Coronary artery (tissue), 2 donors: ENCODE measurements around the gene PET100.

Experiments used
- DNase-seq: peaks from one replicate; pipeline ENCODE4 v3.0.0-alpha.2; 2017; ENCODE audit warnings: low spot score
- H3K27ac ChIP-seq, 2 donors: fragments of 200-600 bp; sonication (generic); one replicate each; pipeline ENCODE4 v1.5.1; 2016 to 2019
- H3K4me3 ChIP-seq: fragments of 200-600 bp; sonication (generic); 2 replicates; pipeline ENCODE4 v1.5.1; 2016; ENCODE audit warnings: mild to moderate bottlenecking, moderate library complexity
- TF ChIP-seq, protein P1 (sequence below): fragments of 200-600 bp; sonication (generic); IDR thresholded peaks from one replicate; pipeline ENCODE4 v1.5.1; 2019; ENCODE audit warnings: antibody characterized with exemption

The PET100 gene

DNA sequence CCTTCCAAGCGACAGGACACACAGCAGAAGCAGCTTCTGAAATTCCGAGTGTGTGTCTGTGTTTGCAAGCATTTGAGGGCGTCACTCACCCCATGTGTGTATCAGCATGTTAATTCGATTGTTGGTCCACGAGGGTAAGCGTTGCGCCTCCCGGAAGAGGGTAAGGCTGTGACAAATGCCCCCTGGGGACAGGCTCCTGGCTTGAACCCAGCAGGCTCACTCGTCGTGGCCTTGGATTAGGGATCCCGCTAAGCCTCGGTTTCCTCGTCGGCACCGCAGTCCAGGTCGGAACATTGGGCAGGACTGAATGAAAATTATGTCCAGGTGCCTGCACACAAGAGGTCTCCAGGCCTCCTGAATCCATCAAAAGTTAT is 6.7 kb downstream of the PET100 start:
- Histone ChIP-seq H3K27ac (peak overlapping the region in 1 of 2 donors; percentile 48), H3K4me3 (peak overlapping the region; percentile 65)
- TF ChIP-seq, protein P1, sequence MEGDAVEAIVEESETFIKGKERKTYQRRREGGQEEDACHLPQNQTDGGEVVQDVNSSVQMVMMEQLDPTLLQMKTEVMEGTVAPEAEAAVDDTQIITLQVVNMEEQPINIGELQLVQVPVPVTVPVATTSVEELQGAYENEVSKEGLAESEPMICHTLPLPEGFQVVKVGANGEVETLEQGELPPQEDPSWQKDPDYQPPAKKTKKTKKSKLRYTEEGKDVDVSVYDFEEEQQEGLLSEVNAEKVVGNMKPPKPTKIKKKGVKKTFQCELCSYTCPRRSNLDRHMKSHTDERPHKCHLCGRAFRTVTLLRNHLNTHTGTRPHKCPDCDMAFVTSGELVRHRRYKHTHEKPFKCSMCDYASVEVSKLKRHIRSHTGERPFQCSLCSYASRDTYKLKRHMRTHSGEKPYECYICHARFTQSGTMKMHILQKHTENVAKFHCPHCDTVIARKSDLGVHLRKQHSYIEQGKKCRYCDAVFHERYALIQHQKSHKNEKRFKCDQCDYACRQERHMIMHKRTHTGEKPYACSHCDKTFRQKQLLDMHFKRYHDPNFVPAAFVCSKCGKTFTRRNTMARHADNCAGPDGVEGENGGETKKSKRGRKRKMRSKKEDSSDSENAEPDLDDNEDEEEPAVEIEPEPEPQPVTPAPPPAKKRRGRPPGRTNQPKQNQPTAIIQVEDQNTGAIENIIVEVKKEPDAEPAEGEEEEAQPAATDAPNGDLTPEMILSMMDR = no peak
- no peak for DNase-seq

GRCh38 chr19:7636691-7637373 is 7.2 kb downstream of the PET100 start, which contains the start of gene STXBP2:
Gene STXBP2 (plus strand): TSS chr19:7637110. CDS start chr19:7637150, 40 bp downstream.
- no peak for DNase-seq
- peak within 1 kb of the TSS; percentile 65 for H3K4me3 ChIP-seq

GRCh38 chr19:7637374-7638256 is 8.0 kb downstream of the PET100 start:
- TF ChIP-seq, protein P1 = no peak
- peak overlapping the region in 1 of 2 donors; percentile 48 for H3K27ac ChIP-seq
- no peak for DNase-seq
- H3K4me3 ChIP-seq = peak overlapping the region; percentile 65

More at GRCh38 chr19:7636691-7637373, 7.2 kb downstream of the PET100 start, which contains the start of gene STXBP2:
- TF ChIP-seq, protein P1 = no peak
- peak within 1 kb of the TSS in 1 of 2 donors; percentile 48 for H3K27ac ChIP-seq

DNA sequence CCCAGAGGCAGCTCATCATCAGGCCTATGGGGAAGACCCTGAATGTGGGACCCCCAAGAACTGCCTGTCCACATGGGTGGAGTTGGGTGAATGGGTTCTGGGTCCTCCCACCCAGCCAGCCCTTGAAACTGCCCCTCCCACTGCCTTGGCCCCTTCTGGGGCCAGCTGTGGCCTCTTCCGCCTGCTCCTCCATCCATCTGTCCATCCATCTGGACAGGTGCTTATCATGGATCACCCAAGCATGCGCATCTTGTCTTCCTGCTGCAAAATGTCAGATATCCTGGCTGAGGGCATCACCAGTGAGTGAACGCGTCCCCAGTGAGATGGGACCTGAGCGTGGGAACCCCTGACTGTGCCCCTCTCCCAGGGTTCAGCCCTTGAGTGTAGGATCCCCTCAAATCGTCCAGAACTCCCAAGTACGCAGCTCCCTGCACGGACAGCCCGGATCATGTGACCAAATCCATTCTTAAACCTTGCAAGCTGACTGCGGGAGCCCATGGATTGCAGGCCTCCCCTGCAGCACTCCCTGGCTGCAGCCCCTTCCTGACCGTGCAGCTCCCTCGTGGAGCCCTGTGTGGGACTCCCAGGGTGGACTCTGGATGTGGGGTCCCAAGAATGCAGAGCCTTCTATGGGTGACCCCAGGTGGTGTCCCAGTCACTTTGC is 9.3 kb downstream of the PET100 start:
- TF ChIP-seq, protein P1 = no peak
- Histone ChIP-seq H3K4me3 (no peak overlapping the region), H3K27ac (no peak overlapping the region)
- DNase-seq = no peak

- H3K27ac ChIP-seq = no peak overlapping the region
- DNase-seq = no peak
- H3K4me3 ChIP-seq = no peak overlapping the region
- TF ChIP-seq, protein P1 = no peak
These were observed 10.3 kb downstream of the PET100 start for GRCh38 chr19:7639863-7640348.

GRCh38 chr19:7640803-7641202 is 11.2 kb downstream of the PET100 start:
- no peak for DNase-seq
- no peak overlapping the region for H3K27ac ChIP-seq
- TF ChIP-seq, protein P1 = no peak
- no peak overlapping the region for H3K4me3 ChIP-seq
